Spinal cord (tissue), 10 donors: ENCODE measurements around the gene UMODL1. TPM values are rescaled to one million over a fixed set of nuclear protein-coding genes. Genes with fewer than 3 reads are reported as not detected.

ENCODE experiments used
- DNase-seq, 6 donors: peaks; one replicate each; pipeline versions ENCODE4 v3.0.0 to v3.0.0-alpha.2; 2013 to 2015; ENCODE audit warnings: low spot score in 6 of 6, low read depth in 4 of 6
- H3K27ac ChIP-seq: one replicate; pipeline ENCODE4 v1.5.1; 2013; ENCODE audit warnings: low read depth, low read length, control low read depth
- H3K27me3 ChIP-seq: one replicate; pipeline ENCODE4 v1.6.1; 2013; ENCODE audit warnings: low read length; ENCODE audit not compliant: control insufficient read depth, insufficient read depth
- H3K36me3 ChIP-seq: one replicate; pipeline ENCODE4 v1.6.1; 2013; ENCODE audit warnings: low read length; ENCODE audit not compliant: control insufficient read depth, insufficient read depth
- H3K4me1 ChIP-seq: one replicate; pipeline ENCODE4 v1.6.1; 2013; ENCODE audit warnings: low read length; ENCODE audit not compliant: control insufficient read depth, insufficient read depth
- H3K4me3 ChIP-seq: one replicate; pipeline ENCODE4 v1.5.1; 2013; ENCODE audit warnings: low read depth, low read length, control low read depth
- H3K9me3 ChIP-seq: one replicate; pipeline ENCODE4 v1.6.1; 2013; ENCODE audit warnings: low read length; ENCODE audit not compliant: control insufficient read depth, insufficient read depth
- WGBS: methylation state at CpG from one replicate; pipeline ENCODE4 v1.1.5; 2013; ENCODE audit warnings: missing lambda C conversion rate; ENCODE audit not compliant: insufficient coverage; 5-methylcytosine and 5-hydroxymethylcytosine counted together
- polyA plus RNA-seq, 2 donors: library from polyadenylated mRNA; unstranded; fragments of 120-200 nt; gene quantifications; one replicate each; pipeline ENCODE4 v1.2.1, GENCODE V29; 2013; ENCODE audit not compliant: insufficient read length in 2 of 2
- total RNA-seq, 2 donors: library from RNA; depleted of rRNA in 1 of 2; stranded (reverse); fragments of 120-200 nt in 1 of 2; fragments of >200 nt in 1 of 2; gene quantifications; one replicate each; pipeline versions ENCODE4 v1.2.3 to v1.2.4, GENCODE V29; 2013 to 2014
- donor health status: healthy.

The UMODL1 gene
- total and polyA plus RNA-seq, 4 donors = 0.11 to 0.21 (median 0.17) TPM; not detected in 1

DNA sequence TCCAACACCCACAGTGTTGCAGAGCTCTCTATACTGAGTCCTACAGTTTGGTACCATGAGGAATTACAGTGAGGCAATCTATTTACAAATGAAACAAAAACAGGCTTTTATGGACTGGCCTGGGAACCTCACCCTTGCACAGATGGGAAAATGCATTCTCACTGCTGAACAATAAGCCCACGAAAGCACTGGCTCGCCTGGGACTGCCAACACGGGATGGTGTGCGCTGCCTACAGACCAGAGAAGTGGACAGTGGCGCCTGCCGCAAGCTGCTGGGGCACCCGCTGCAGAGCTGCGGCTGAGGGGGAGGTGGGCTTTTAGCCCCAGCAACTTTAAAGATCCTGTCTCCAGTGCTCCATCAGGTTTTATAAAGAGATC is 119.4 kb downstream of the UMODL1 start:
- Histone ChIP-seq H3K27ac (no peak overlapping the region), H3K27me3 (no peaks in the 10 kb centered on the region), H3K4me3 (no peak overlapping the region), H3K9me3 (no peaks in the 10 kb centered on the region), H3K4me1 (peaks cover 24% of the 10 kb centered on the region), H3K36me3 (no peaks in the 10 kb centered on the region)
- DNase-seq = peak in 2 of 6 donors; percentile 12 to 42
- 54% methylated on average over 8 of the region's 8 CpGs for WGBS

DNA sequence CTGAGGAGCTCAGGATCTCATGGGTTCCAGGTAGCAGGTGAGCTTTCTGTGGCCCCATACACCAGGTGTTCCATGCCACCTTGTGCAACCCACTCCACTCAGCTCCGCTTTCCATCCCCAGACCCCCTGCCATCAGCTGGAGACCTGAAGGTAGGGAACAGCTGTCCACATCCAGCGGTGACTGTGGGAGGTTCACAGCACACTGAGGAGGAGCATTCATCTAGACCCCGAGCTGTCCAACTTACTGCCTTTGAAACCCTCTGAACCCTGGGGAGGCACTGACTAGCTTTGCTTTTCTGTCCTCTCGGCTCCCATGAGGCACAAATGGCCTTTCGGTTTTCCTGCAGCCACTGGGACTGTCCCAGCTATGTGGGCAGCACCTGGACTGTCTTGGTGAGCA is 119.9 kb downstream of the UMODL1 start:
- 90% methylated on average over 4 of the region's 5 CpGs for WGBS

DNA sequence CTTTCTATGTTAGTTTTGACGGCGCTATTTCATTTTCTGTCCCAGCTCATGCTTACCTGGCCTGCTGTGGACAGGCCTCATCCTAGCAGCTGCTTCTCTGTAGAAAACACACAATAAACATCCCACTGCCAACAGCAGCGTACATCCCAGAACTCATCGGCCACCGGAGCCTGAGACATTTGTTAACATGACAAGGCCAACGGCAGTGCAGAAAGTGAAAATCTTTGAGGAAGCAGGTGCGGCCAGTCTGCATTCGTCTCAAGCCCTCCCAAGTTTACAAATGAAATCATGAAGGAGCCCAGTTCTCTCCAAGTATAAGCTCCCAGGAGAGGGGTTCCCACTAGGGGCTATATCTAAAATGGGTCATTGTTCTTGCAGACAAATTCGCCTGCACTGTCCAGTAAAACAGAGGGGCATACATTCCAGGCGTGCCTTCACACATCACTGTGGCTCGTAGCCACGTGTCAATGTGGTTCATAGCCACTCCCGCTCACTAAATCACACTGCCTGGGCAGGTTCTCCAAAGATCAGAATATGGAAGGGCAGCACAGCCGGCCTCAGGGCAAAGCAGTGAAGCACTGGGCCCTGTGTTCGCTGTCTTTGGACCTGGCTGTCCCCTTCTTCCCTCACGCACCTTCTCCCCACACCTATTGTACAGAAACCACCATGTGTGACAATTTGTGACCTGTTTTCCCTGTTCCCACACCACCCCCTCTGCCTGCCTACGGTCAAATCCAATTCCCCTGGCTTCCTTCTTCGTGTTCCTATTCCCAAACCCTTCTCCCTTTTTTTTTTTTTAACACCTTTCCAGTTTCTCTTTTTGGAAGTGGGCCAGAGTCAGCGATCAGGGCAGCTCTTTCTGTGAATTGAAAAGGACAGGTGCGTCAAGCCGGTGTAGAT is 120.8 kb downstream of the UMODL1 start:
- no peaks in the 10 kb centered on the region for H3K36me3 ChIP-seq
- no peak overlapping the region for H3K27ac ChIP-seq
- 65% methylated on average over 19 of the region's 21 CpGs for WGBS
- no peaks in the 10 kb centered on the region for H3K27me3 ChIP-seq
- H3K4me1 ChIP-seq = peaks cover 24% of the 10 kb centered on the region
- peak in 1 of 6 donors; percentile 38 for DNase-seq
- H3K9me3 ChIP-seq = no peaks in the 10 kb centered on the region
- no peak overlapping the region for H3K4me3 ChIP-seq

More for the DNA sequence above, 119.9 kb downstream of the UMODL1 start:
- DNase-seq = no peak
- Histone ChIP-seq H3K36me3 (no peaks in the 10 kb centered on the region), H3K4me3 (no peak overlapping the region), H3K9me3 (no peaks in the 10 kb centered on the region), H3K27ac (no peak overlapping the region), H3K27me3 (no peaks in the 10 kb centered on the region), H3K4me1 (peaks cover 24% of the 10 kb centered on the region)

Other genes with a start within 250 kb of the UMODL1 start
- gene PRDM15, start 192.0 kb upstream of the UMODL1 start, total RNA-seq = 1 to 10 TPM; 4.1 to 5.8 TPM
- gene PRDM15, start 192.0 kb upstream of the UMODL1 start, polyA plus RNA-seq = 1 to 10 TPM; 6.7 to 7.1 TPM
- gene C2CD2, start 117.3 kb upstream of the UMODL1 start, total RNA-seq = 10 to 100 TPM; 20.1 to 27.8 TPM
- gene C2CD2, start 117.3 kb upstream of the UMODL1 start, polyA plus RNA-seq = 10 to 100 TPM; 19.1 to 22.6 TPM
- 10 to 100 TPM in 1 of 2 donors, 1 to 10 TPM in 1; 9.8 to 14.6 TPM for gene ZBTB21, start 61.0 kb upstream of the UMODL1 start, total RNA-seq
- 10 to 100 TPM in 1 of 2 donors, 1 to 10 TPM in 1; 7.3 to 11.0 TPM for gene ZBTB21, start 61.0 kb upstream of the UMODL1 start, polyA plus RNA-seq
- 10 to 100 TPM; 22.5 to 23.4 TPM for gene ABCG1, start 147.8 kb downstream of the UMODL1 start, total RNA-seq
- 10 to 100 TPM; 16.0 to 16.1 TPM for gene ABCG1, start 147.8 kb downstream of the UMODL1 start, polyA plus RNA-seq
- gene TFF3, start 244.1 kb downstream of the UMODL1 start, total RNA-seq = 1 to 10 TPM; 2.4 to 8.3 TPM
- gene TFF3, start 244.1 kb downstream of the UMODL1 start, polyA plus RNA-seq = 1 to 10 TPM; 2.0 to 2.1 TPM